HepG2 (cell line): ENCODE data around the gene NT5DC1. TPM values are rescaled to one million over a fixed set of nuclear protein-coding genes. Genes with fewer than 3 reads are reported as not detected.
A peak's percentile ranks its signal among the peaks of the same experiment; 100 is the strongest.

Experiments
- DZIP1 ChIP-seq: sonication (generic); formaldehyde crosslinking; IDR thresholded peaks from 2 replicates; pipeline ENCODE4 v1.5.0; 2020; ENCODE audit warnings: mild to moderate bottlenecking, missing genetic modification reagents
- FOXA1 ChIP-seq, 2 experiments: fragments of 450-650 bp in 1 of 2; sonication (generic) in 1 of 2; formaldehyde crosslinking in 1 of 2; IDR thresholded peaks; 2 replicates each; pipeline versions ENCODE4 v1.4.0 to v1.6.1; 2016 to 2020; ENCODE audit warnings: missing genetic modification reagents in 1 of 2
- HOXD1 ChIP-seq: sonication (generic); formaldehyde crosslinking; IDR thresholded peaks from 2 replicates; pipeline ENCODE4 v1.5.0; 2020; ENCODE audit warnings: missing genetic modification reagents
- KDM3A ChIP-seq: IDR thresholded peaks from 2 replicates; pipeline ENCODE4 v1.6.1; 2018; ENCODE audit warnings: low read depth, missing compliant biosample characterization
- MXD4 ChIP-seq: IDR thresholded peaks from 2 replicates; pipeline ENCODE4 v1.6.1; 2016; ENCODE audit warnings: mild to moderate bottlenecking, missing biosample characterization, missing genetic modification reagents
- NAIF1 ChIP-seq: sonication (generic); formaldehyde crosslinking; IDR thresholded peaks from 2 replicates; pipeline ENCODE4 v1.5.0; 2020; ENCODE audit warnings: mild to moderate bottlenecking, missing genetic modification reagents, borderline replicate concordance
- NR2F6 ChIP-seq, 2 experiments: IDR thresholded peaks; 2 replicates each; pipeline ENCODE4 v1.6.1; 2016; ENCODE audit warnings: antibody characterized with exemption in 1 of 2, mild to moderate bottlenecking in 1 of 2
- NR3C1 ChIP-seq: sonication (generic); formaldehyde crosslinking; IDR thresholded peaks from 2 replicates; pipeline ENCODE4 v1.4.0; 2020; ENCODE audit warnings: missing genetic modification reagents
- PLSCR1 ChIP-seq: sonication (generic); formaldehyde crosslinking; IDR thresholded peaks from 2 replicates; pipeline ENCODE4 v1.5.0; 2020; ENCODE audit warnings: missing genetic modification reagents, mild to moderate bottlenecking, borderline replicate concordance
- SOX6 ChIP-seq, 2 experiments: fragments of 450-650 bp in 1 of 2; sonication (generic) in 1 of 2; formaldehyde crosslinking in 1 of 2; IDR thresholded peaks; 2 replicates each; pipeline versions ENCODE4 v1.4.0 to v1.6.1; 2017 to 2020; ENCODE audit warnings: antibody characterized with exemption in 1 of 2, mild to moderate bottlenecking in 1 of 2, missing genetic modification reagents in 1 of 2
- TBX3 ChIP-seq: fragments of 450-650 bp; IDR thresholded peaks from 2 replicates; pipeline ENCODE4 v1.6.1; 2017; ENCODE audit warnings: antibody characterized with exemption, mild to moderate bottlenecking, inconsistent platforms, borderline replicate concordance
- TP53 ChIP-seq: sonication (generic); formaldehyde crosslinking; conservative IDR thresholded peaks from 2 replicates; pipeline ENCODE4 v1.4.0; 2020; ENCODE audit warnings: missing genetic modification reagents
- ZNF232 ChIP-seq: sonication (generic); formaldehyde crosslinking; IDR thresholded peaks from 2 replicates; pipeline ENCODE4 v1.4.0; 2020; ENCODE audit warnings: missing genetic modification reagents, borderline replicate concordance
- ZNF335 ChIP-seq: sonication (generic); formaldehyde crosslinking; IDR thresholded peaks from 2 replicates; pipeline ENCODE4 v1.4.0; 2020; ENCODE audit warnings: missing genetic modification reagents
- ZNF841 ChIP-seq: sonication (generic); formaldehyde crosslinking; IDR thresholded peaks from 2 replicates; pipeline ENCODE4 v1.8.1; 2023; ENCODE audit warnings: missing genetic modification reagents, borderline replicate concordance
- ZUFSP ChIP-seq: sonication (generic); formaldehyde crosslinking; IDR thresholded peaks from 2 replicates; pipeline ENCODE4 v1.9.0; 2021; ENCODE audit warnings: missing genetic modification reagents, mild to moderate bottlenecking, borderline replicate concordance
- polyA plus RNA-seq, 8 experiments: library from polyadenylated mRNA; depleted of rRNA in 3 of 8; stranded (reverse) in 7 of 8; unstranded in 1 of 8; fragments of >200 nt; fragmentation: Illumina TruSeq in 4 of 8; extraction: Trizol in 4 of 8; gene quantifications; 2 replicates each; pipeline versions ENCODE4 v1.2.1 to v1.2.3, GENCODE V29; 2011 to 2016; ENCODE audit warnings: low read depth in 4 of 8, missing spikeins in 1 of 8, mixed read lengths in 1 of 8; ENCODE audit not compliant: insufficient read depth in 1 of 8
- total RNA-seq, 5 experiments: library from RNA; depleted of rRNA; stranded (reverse); fragments of >200 nt; fragmentation: Illumina TruSeq; extraction: Trizol; gene quantifications; 2 replicates each; pipeline ENCODE4 v1.2.3, GENCODE V29; 2016; ENCODE audit warnings: low read depth in 1 of 5
- TF ChIP-seq, protein P1 (sequence below): sonication (generic); formaldehyde crosslinking; IDR thresholded peaks from 2 replicates; pipeline ENCODE4 v1.4.0; 2020; ENCODE audit warnings: missing genetic modification reagents, borderline replicate concordance

The NT5DC1 gene
- total and polyA plus RNA-seq, 2 of the 13 experiments (the other 11 are each of a cell fraction or from before 2014, with no cell fraction given) = 27.0 to 56.1 TPM

GRCh38 chr6:116100419-116101301 lies at the start of gene NT5DC1 (continued):
- TF ChIP-seq PLSCR1 (CRISPR knock-in tag) = no peak
- peak; percentile 46; the same call in 1 of the 2 replicates for TF ChIP-seq ZNF335 (CRISPR knock-in tag)
- peak; percentile 94 for TF ChIP-seq NAIF1
- TF ChIP-seq, protein P1, sequence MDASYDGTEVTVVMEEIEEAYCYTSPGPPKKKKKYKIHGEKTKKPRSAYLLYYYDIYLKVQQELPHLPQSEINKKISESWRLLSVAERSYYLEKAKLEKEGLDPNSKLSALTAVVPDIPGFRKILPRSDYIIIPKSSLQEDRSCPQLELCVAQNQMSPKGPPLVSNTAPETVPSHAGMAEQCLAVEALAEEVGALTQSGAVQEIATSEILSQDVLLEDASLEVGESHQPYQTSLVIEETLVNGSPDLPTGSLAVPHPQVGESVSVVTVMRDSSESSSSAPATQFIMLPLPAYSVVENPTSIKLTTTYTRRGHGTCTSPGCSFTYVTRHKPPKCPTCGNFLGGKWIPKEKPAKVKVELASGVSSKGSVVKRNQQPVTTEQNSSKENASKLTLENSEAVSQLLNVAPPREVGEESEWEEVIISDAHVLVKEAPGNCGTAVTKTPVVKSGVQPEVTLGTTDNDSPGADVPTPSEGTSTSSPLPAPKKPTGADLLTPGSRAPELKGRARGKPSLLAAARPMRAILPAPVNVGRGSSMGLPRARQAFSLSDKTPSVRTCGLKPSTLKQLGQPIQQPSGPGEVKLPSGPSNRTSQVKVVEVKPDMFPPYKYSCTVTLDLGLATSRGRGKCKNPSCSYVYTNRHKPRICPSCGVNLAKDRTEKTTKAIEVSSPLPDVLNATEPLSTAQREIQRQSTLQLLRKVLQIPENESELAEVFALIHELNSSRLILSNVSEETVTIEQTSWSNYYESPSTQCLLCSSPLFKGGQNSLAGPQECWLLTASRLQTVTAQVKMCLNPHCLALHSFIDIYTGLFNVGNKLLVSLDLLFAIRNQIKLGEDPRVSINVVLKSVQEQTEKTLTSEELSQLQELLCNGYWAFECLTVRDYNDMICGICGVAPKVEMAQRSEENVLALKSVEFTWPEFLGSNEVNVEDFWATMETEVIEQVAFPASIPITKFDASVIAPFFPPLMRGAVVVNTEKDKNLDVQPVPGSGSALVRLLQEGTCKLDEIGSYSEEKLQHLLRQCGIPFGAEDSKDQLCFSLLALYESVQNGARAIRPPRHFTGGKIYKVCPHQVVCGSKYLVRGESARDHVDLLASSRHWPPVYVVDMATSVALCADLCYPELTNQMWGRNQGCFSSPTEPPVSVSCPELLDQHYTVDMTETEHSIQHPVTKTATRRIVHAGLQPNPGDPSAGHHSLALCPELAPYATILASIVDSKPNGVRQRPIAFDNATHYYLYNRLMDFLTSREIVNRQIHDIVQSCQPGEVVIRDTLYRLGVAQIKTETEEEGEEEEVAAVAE = 0 out of 2 replicates have a peak, but pooled peaks have one; percentile 16
- peak; percentile 81; the same call in 1 of the 2 replicates for TF ChIP-seq HOXD1 (CRISPR knock-in tag)
- TF ChIP-seq TBX3 = no peak
- TF ChIP-seq MXD4 (CRISPR knock-in tag) = no peak; the same call in none of the 2 replicates
- no peak; the same call in 1 of the 2 replicates for TF ChIP-seq ZNF841 (CRISPR knock-in tag)
- TF ChIP-seq KDM3A = no peak; the same call in 1 of the 2 replicates
- no peak; the same call in 1 of the 2 replicates for TF ChIP-seq NR2F6 (IDR thresholded peaks at IDR 0.05)
- peak; percentile 40; the same call in 1 of the 2 replicates for TF ChIP-seq NR2F6 (CRISPR knock-in tag; IDR thresholded peaks at IDR 0.05)
- TF ChIP-seq FOXA1 (IDR thresholded peaks at IDR 0.05) = no peak
- TF ChIP-seq FOXA1 (CRISPR knock-in tag; IDR thresholded peaks at IDR 0.05) = peak; percentile 23
- TF ChIP-seq DZIP1 = peak; percentile 68; the same call in 1 of the 2 replicates
- no peak for TF ChIP-seq SOX6 (IDR thresholded peaks at IDR 0.05)
- peak; percentile 82 for TF ChIP-seq SOX6 (CRISPR knock-in tag; IDR thresholded peaks at IDR 0.05)
- peak; percentile 92 for TF ChIP-seq TP53
- TF ChIP-seq ZNF232 (CRISPR knock-in tag) = peak; percentile 90
- TF ChIP-seq NR3C1 (CRISPR knock-in tag) = no peak; the same call in 1 of the 2 replicates
- TF ChIP-seq ZUFSP (CRISPR knock-in tag) = no peak
